PC-3 (cell line): Measurements from ENCODE around the gene SELENOM.

ENCODE experiments used
- CTCF ChIP-seq: fragments of 300-600 bp; sonication (generic); conservative IDR thresholded peaks from 2 replicates; pipeline ENCODE4 v1.5.1; 2017; ENCODE audit warnings: antibody characterized with exemption, low read depth, mild to moderate bottlenecking, low read length
- EZH2 ChIP-seq: fragments of 300-600 bp; sonication (generic); IDR thresholded peaks from one replicate; pipeline ENCODE4 v1.6.1; 2017; ENCODE audit warnings: antibody characterized with exemption, mild to moderate bottlenecking, low read length; ENCODE audit not compliant: unreplicated experiment

- TF ChIP-seq CTCF, result no peak
- no peak for TF ChIP-seq EZH2
Observed at GRCh38 chr22:31092161-31092560, 15.2 kb downstream of the SELENOM start.
